ENCODE results near the gene COQ8A. TPM values are rescaled to one million over a fixed set of nuclear protein-coding genes. Genes with fewer than 3 reads are reported as not detected.

Gene COQ8A
- total and polyA plus RNA-seq, 10 of the 15 experiments (the other 5 are each of a cell fraction or from before 2014, with no cell fraction given): 0.72 to 24.8 (median 12.1) TPM

GRCh38 chr1:226983992-226984364 is 43.9 kb downstream of the COQ8A start:
- ATAC-seq (no peak), FAIRE-seq (no peak), DNase-seq (ENCODE audit: low read depth, low spot score) (no peak)
- SMC1A ChIA-PET (ENCODE audit: uncharacterized antibody, unreplicated experiment): no interaction called here
- Histone ChIP-seq H3K4me1 (ENCODE audit: control insufficient read depth, insufficient read depth, low read length) (no peaks in the 10 kb centered on the region), H3K9ac (ENCODE audit: control insufficient read depth, insufficient read depth, low read length) (no peak overlapping the region), H3K36me3 (ENCODE audit: control insufficient read depth in 2 of 2, insufficient read depth in 2 of 2, low read length in 1 of 2) (peaks cover 2 to 3% of the 10 kb centered on the region in 2 experiments; a peak in 3 of 4 replicates), H3K4me3 (no peak overlapping the region), H3K27ac (ENCODE audit: control insufficient read depth, insufficient read depth) (no peak overlapping the region), H3K4me2 (ENCODE audit: control insufficient read depth, insufficient read depth) (no peak overlapping the region), H4K20me1 (ENCODE audit: control insufficient read depth, insufficient read depth) (no peaks in the 10 kb centered on the region), H3K79me2 (ENCODE audit: control insufficient read depth, insufficient read depth, low read length) (no peaks in the 10 kb centered on the region), H3K27me3 (replicated peaks in 1 of 2; ENCODE audit: control insufficient read depth in 2 of 2, insufficient read depth in 2 of 2, low read length in 1 of 2) (no peaks in the 10 kb centered on the region), H3K9me3 (replicated peaks; ENCODE audit: control insufficient read depth, insufficient read depth, low read length) (no peaks in the 10 kb centered on the region), H2AFZ (ENCODE audit: control insufficient read depth, low read depth, low read length) (no peak overlapping the region)
- POLR2A ChIA-PET: no interaction called here
- no peak for TF ChIP-seq MLLT1 (IDR thresholded peaks at IDR 0.05)
- no peak for TF ChIP-seq CREM (IDR thresholded peaks at IDR 0.05; ENCODE audit: low read depth)
- no peak for TF ChIP-seq IRF3 (IDR thresholded peaks at IDR 0.05)
- TF ChIP-seq MTA3 (IDR thresholded peaks at IDR 0.05; ENCODE audit: borderline replicate concordance, low read length): no peak
- no peak for TF ChIP-seq CTCF (IDR thresholded peaks at IDR 0.05 in 2 of 3, conservative IDR thresholded peaks at IDR 0.05 in 1 of 3; ENCODE audit: control insufficient read depth in 2 of 3, extremely low read depth in 1 of 3, insufficient read depth in 1 of 3, low read depth in 3 of 3, low read length in 3 of 3)
- no peak for TF ChIP-seq IRF4 (IDR thresholded peaks at IDR 0.05; ENCODE audit: low read depth, low read length)
- no peak for TF ChIP-seq NFXL1 (IDR thresholded peaks at IDR 0.05; ENCODE audit: borderline replicate concordance)
- TF ChIP-seq IKZF1 (conservative IDR thresholded peaks at IDR 0.05): no peak
- TF ChIP-seq HDAC6 (IDR thresholded peaks at IDR 0.05; ENCODE audit: unreplicated experiment): no peak
- no peak for TF ChIP-seq SREBF1 (IDR thresholded peaks at IDR 0.05; ENCODE audit: low read length)
- no peak for TF ChIP-seq BRCA1 (IDR thresholded peaks at IDR 0.05; ENCODE audit: low read depth, low read length)
- CTCF ChIA-PET: no interaction called here
- intact Hi-C loops (cut with micrococcal nuclease; ENCODE audit: unreplicated experiment) (no loop called here), in situ Hi-C loops (cut with MboI) (no loop called here)
- BruUV-seq (replicated peaks): no TSS peak
- RAD21 ChIA-PET (ENCODE audit: unreplicated experiment): interaction anchor here (1.3 kb wide), 1 partner anchor 10 kb away, joined by 3 read pairs; no protein-coding TSS in a partner anchor
- WGBS (ENCODE audit: insufficient coverage, insufficient replicate concordance, low lambda C conversion rate, missing lambda C conversion rate): 69% methylated on average over 5 of the region's 5 CpGs

All from GM12878 (cell line).